Uterus (tissue), 2 donors: ENCODE measurements around the gene TRIM44.

Experiments used
- CTCF ChIP-seq, 4 experiments: fragments of 200-600 bp in 2 of 4; fragments of 450-650 bp in 2 of 4; sonication (generic) in 2 of 4; IDR thresholded peaks; one replicate each; pipeline ENCODE4 v1.5.1; 2016 to 2019; ENCODE audit warnings: antibody characterized with exemption in 4 of 4, mild to moderate bottlenecking in 2 of 4, moderate library complexity in 1 of 4
- POLR2A ChIP-seq, 2 donors: fragments of 450-650 bp; IDR thresholded peaks; one replicate each; pipeline ENCODE4 v1.6.1; 2016; ENCODE audit warnings: antibody characterized with exemption in 2 of 2, mild to moderate bottlenecking in 1 of 2, moderate library complexity in 1 of 2

DNA sequence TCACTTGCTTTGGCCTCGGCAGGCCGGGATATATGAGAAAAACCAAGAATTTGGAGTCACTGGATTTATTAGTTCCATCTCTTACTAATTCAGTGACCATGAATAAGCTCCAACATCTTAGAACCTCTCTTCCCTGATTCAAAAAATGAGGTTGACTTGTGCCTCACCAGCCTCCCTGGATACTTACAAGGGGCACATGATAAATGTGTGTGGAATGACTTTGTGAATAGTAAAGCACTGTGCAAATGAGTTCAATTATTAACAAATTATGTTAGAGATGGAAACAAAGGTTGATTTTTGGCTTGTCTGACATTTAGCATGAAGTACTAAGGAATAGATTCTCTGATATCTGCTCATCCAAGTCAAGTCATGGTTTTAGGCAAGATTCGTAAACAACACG is 104.1 kb downstream of the TRIM44 start:
- no peak for TF ChIP-seq CTCF (IDR thresholded peaks at IDR 0.05)
- TF ChIP-seq POLR2A (IDR thresholded peaks at IDR 0.05) = no peak
